ENCODE results near the gene FBXL4. TPM values are rescaled to one million over a fixed set of nuclear protein-coding genes. Genes with fewer than 3 reads are reported as not detected.

FBXL4 gene
- total and polyA plus RNA-seq, 4 donors = 3.5 to 35.0 (median 9.4) TPM

DNA sequence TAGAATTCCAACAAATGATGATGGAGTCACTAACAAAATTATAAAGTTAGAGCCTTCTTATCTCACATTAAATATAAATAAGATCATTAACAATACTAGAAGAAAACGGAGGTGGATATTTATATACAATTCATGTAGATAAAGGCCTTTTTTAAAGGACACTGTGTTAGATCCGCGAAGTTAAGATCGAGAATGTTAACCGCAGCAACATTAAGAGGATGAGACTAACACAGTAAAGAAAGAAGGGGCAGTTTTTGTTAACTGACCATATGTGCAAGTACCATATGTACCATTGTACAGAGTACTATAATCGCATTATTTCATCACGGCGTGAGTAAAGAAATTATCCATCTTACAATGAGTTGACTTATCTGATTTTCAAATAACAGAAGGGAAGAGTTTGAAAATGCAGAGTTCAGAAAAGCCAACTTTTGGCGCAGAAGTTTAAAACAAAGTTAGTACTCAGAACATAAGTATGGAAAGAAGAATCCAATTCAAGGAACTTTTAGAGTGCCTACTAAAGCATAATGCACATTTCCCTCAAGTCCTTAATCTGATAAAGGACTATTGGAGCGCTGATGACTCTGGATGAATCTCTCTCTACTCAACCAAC is 1.4 kb downstream of the FBXL4 start:
- no peaks in the 10 kb centered on the region for H3K27me3 ChIP-seq (ENCODE audit: control insufficient read depth in 3 of 3, insufficient read depth in 3 of 3, low read length in 2 of 3)
- ATAC-seq (ENCODE audit: insufficient read depth, low FRiP score) (no peak), DNase-seq (peak in 2 of 3 donors; percentile 29 to 51)
- H3K4me1 ChIP-seq (ENCODE audit: control insufficient read depth in 5 of 5, insufficient read depth in 5 of 5, low read length in 5 of 5) = peaks cover 0 to 28% (median 8%) of the 10 kb centered on the region in 5 donors
- no peak overlapping the region for H3K27ac ChIP-seq (ENCODE audit: low read depth in 1 of 2, low read length in 1 of 2)
- peak overlapping the region in 1 of 2 donors; percentile 90 for H3K9ac ChIP-seq (ENCODE audit: insufficient read depth in 1 of 2, low read length in 2 of 2)
- no peaks in the 10 kb centered on the region for H3K9me3 ChIP-seq (ENCODE audit: control insufficient read depth in 4 of 4, insufficient read depth in 3 of 4, low read length in 3 of 4)
- TF ChIP-seq, protein P1, sequence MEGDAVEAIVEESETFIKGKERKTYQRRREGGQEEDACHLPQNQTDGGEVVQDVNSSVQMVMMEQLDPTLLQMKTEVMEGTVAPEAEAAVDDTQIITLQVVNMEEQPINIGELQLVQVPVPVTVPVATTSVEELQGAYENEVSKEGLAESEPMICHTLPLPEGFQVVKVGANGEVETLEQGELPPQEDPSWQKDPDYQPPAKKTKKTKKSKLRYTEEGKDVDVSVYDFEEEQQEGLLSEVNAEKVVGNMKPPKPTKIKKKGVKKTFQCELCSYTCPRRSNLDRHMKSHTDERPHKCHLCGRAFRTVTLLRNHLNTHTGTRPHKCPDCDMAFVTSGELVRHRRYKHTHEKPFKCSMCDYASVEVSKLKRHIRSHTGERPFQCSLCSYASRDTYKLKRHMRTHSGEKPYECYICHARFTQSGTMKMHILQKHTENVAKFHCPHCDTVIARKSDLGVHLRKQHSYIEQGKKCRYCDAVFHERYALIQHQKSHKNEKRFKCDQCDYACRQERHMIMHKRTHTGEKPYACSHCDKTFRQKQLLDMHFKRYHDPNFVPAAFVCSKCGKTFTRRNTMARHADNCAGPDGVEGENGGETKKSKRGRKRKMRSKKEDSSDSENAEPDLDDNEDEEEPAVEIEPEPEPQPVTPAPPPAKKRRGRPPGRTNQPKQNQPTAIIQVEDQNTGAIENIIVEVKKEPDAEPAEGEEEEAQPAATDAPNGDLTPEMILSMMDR (IDR thresholded peaks at IDR 0.05; ENCODE audit: control extremely low read depth, extremely low read depth) = no peak
- peak overlapping the region; percentile 80 for H3K4me3 ChIP-seq
- WGBS, 2 donors = 61 to 77% methylated on average over 10 of the region's 10 CpGs
- H3K36me3 ChIP-seq (ENCODE audit: control insufficient read depth in 4 of 4, insufficient read depth in 4 of 4, low read length in 4 of 4) = no peaks in the 10 kb centered on the region

DNA sequence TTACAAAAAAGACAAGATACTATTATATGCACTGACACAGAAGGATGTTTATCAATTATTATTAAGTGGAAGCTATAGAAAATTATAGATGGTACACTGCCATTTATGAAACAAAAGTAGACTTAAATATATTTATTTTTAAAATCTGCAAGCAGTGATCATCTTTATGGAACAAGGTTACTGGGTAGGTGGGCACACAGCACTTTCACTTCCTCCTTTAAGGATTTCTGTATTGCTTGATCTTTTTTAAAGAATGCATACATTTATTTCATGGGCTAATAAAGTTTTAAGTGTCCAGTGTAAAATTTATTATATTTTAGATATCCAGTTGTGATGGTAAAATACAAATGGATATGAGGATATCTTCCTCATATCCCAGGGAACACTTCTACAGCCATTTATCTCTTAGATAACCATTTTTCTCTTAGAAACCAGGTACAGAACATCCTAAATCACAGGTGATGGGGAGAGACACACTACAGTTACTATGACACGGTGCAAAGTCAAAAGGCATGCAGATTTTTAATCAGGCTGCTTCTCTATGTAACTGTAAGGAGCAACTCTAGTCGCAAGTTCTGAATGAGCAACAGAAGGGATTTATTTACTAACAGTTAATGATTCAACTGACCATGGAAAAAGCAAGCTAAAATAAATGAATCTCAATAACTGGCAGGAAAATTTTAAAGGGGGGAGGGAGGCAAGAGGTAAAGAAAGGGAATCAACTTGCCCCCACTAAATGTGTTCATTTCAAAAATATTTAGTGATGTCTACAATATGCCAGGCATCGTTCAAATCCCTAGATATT is 2.2 kb downstream of the FBXL4 start:
- Histone ChIP-seq H3K9ac (ENCODE audit: insufficient read depth in 1 of 2, low read length in 2 of 2) (no peak overlapping the region), H3K4me3 (no peak overlapping the region), H3K27ac (ENCODE audit: low read depth in 1 of 2, low read length in 1 of 2) (no peak overlapping the region), H3K9me3 (ENCODE audit: control insufficient read depth in 4 of 4, insufficient read depth in 3 of 4, low read length in 3 of 4) (peaks cover 0 to under 1% (median 0%) of the 10 kb centered on the region in 4 donors), H3K36me3 (ENCODE audit: control insufficient read depth in 4 of 4, insufficient read depth in 4 of 4, low read length in 4 of 4) (no peaks in the 10 kb centered on the region), H3K27me3 (ENCODE audit: control insufficient read depth in 3 of 3, insufficient read depth in 3 of 3, low read length in 2 of 3) (no peaks in the 10 kb centered on the region), H3K4me1 (ENCODE audit: control insufficient read depth in 5 of 5, insufficient read depth in 5 of 5, low read length in 5 of 5) (peaks cover 0 to 28% (median 8%) of the 10 kb centered on the region in 5 donors)
- TF ChIP-seq, protein P1 (IDR thresholded peaks at IDR 0.05; ENCODE audit: control extremely low read depth, extremely low read depth) = no peak
- 61 to 78% methylated on average over 3 of the region's 3 CpGs for WGBS, 2 donors
- DNase-seq = peak in 2 of 3 donors; percentile 72 to 74
- ATAC-seq (ENCODE audit: insufficient read depth, low FRiP score) = no peak

DNA sequence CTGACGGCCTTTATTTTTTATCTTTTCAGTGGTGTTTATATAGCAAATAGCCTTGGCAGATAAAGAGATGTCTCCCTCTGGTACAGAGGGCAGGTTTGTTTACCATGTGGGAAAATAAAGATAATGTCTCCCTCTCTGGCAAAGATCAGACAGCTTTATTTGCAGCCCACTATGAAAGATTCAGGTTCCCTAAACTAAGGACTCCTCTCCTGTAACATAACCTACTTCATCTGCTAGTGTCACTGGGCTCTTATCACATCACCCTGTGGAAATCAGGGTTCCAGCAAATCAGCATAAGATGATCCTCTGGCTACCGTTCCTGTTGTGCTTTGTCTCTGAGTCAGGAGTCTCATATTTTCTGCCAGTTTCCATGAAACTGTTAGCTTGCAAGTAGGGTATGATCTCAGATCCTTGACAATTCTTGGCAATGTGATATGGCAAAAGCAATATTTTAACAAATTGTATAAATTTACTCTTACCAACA is 3.1 kb downstream of the FBXL4 start:
- Histone ChIP-seq H3K27me3 (ENCODE audit: control insufficient read depth in 3 of 3, insufficient read depth in 3 of 3, low read length in 2 of 3) (no peaks in the 10 kb centered on the region), H3K36me3 (ENCODE audit: control insufficient read depth in 4 of 4, insufficient read depth in 4 of 4, low read length in 4 of 4) (peaks cover 0 to 2% (median 0%) of the 10 kb centered on the region in 4 donors), H3K4me1 (ENCODE audit: control insufficient read depth in 5 of 5, insufficient read depth in 5 of 5, low read length in 5 of 5) (peaks cover 0 to 28% (median 8%) of the 10 kb centered on the region in 5 donors), H3K4me3 (no peak overlapping the region), H3K9ac (ENCODE audit: insufficient read depth in 1 of 2, low read length in 2 of 2) (peak overlapping the region; percentile 6 to 16), H3K27ac (ENCODE audit: low read depth in 1 of 2, low read length in 1 of 2) (no peak overlapping the region), H3K9me3 (ENCODE audit: control insufficient read depth in 4 of 4, insufficient read depth in 3 of 4, low read length in 3 of 4) (peaks cover 0 to 6% (median 0%) of the 10 kb centered on the region in 4 donors)
- ATAC-seq (ENCODE audit: insufficient read depth, low FRiP score) (no peak), DNase-seq (peak; percentile 25 to 79 (median 76))
- 42 to 64% methylated on average over 2 of the region's 2 CpGs for WGBS, 2 donors
- TF ChIP-seq, protein P1 (IDR thresholded peaks at IDR 0.05; ENCODE audit: control extremely low read depth, extremely low read depth) = no peak
